Adrenal gland (tissue), 5 donors: ENCODE results near the gene ABLIM1.

Experiments used
- POLR2A ChIP-seq, 2 donors: fragments of 450-650 bp; IDR thresholded peaks; one replicate each; pipeline ENCODE4 v1.6.1; 2017; ENCODE audit warnings: antibody characterized with exemption in 2 of 2, mild to moderate bottlenecking in 2 of 2, moderate library complexity in 1 of 2
- TF ChIP-seq, protein P1 (sequence below), 6 experiments: fragments of 450-650 bp in 4 of 6; fragments of 200-600 bp in 2 of 6; sonication (generic) in 1 of 6; IDR thresholded peaks; 1 replicate in 5 of 6; 2 replicates in 1 of 6; pipeline versions ENCODE4 v1.5.1 to v1.8.0; 2016 to 2021; ENCODE audit warnings: antibody characterized with exemption in 6 of 6, mild to moderate bottlenecking in 2 of 6, moderate library complexity in 1 of 6
- donor health status: DM: no; HTN: no; CAD: no.

DNA sequence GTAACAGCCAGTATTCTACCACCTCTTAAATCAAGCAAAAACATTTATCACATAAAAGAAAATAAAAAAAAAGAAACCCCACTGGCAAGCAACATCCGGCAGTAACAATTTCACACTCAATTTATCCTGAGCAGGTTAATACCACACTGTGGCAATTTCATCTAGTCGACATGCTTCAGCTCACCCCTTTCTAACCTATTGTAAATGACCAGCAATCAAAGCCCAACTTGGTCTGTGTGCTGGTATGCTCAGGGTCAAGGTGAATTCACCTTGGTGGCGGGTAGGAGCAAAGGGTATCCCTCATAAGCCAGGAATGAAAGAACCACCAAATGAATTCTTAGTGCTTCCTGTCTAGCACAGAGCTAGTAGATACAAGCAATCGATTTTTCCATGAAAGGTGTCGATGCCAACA lies 144.7 kb downstream of the ABLIM1 start:
- TF ChIP-seq, protein P1, sequence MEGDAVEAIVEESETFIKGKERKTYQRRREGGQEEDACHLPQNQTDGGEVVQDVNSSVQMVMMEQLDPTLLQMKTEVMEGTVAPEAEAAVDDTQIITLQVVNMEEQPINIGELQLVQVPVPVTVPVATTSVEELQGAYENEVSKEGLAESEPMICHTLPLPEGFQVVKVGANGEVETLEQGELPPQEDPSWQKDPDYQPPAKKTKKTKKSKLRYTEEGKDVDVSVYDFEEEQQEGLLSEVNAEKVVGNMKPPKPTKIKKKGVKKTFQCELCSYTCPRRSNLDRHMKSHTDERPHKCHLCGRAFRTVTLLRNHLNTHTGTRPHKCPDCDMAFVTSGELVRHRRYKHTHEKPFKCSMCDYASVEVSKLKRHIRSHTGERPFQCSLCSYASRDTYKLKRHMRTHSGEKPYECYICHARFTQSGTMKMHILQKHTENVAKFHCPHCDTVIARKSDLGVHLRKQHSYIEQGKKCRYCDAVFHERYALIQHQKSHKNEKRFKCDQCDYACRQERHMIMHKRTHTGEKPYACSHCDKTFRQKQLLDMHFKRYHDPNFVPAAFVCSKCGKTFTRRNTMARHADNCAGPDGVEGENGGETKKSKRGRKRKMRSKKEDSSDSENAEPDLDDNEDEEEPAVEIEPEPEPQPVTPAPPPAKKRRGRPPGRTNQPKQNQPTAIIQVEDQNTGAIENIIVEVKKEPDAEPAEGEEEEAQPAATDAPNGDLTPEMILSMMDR (IDR thresholded peaks at IDR 0.05): no peak
- TF ChIP-seq POLR2A (IDR thresholded peaks at IDR 0.05): no peak
